ENCODE results near the gene RTL1. TPM values are rescaled to one million over a fixed set of nuclear protein-coding genes. Genes with fewer than 3 reads are reported as not detected.

The RTL1 gene
- total RNA-seq, 2 donors from 2014 or later, result not detected

- no peaks in the 10 kb centered on the region for H3K9me3 ChIP-seq
- H3K4me1 ChIP-seq (ENCODE audit: control insufficient read depth in 1 of 2, low read depth in 2 of 2), result no peaks in the 10 kb centered on the region
- H3K36me3 ChIP-seq, result no peaks in the 10 kb centered on the region
- ATAC-seq (ENCODE audit: insufficient number of reproducible peaks, low FRiP score, low read depth), result no peak
- no peaks in the 10 kb centered on the region for H3K27me3 ChIP-seq (replicated peaks; ENCODE audit: insufficient read depth)
- no peak for DNase-seq (ENCODE audit: low spot score)
- H3K4me3 ChIP-seq, result no peak overlapping the region
- TF ChIP-seq CTCF (IDR thresholded peaks at IDR 0.05), result no peak
- H3K27ac ChIP-seq, result no peak overlapping the region
Observed at GRCh38 chr14:100893228-100893601, 10.3 kb downstream of the RTL1 start.

- H3K27ac ChIP-seq, result no peak overlapping the region
- H3K4me3 ChIP-seq, result no peak overlapping the region
- H3K4me1 ChIP-seq (ENCODE audit: control insufficient read depth in 1 of 2, low read depth in 2 of 2), result no peaks in the 10 kb centered on the region
- H3K27me3 ChIP-seq (replicated peaks; ENCODE audit: insufficient read depth), result no peaks in the 10 kb centered on the region
- no peaks in the 10 kb centered on the region for H3K36me3 ChIP-seq
- no peak for TF ChIP-seq CTCF (IDR thresholded peaks at IDR 0.05)
- no peaks in the 10 kb centered on the region for H3K9me3 ChIP-seq
- DNase-seq (ENCODE audit: low spot score) (no peak), ATAC-seq (ENCODE audit: insufficient number of reproducible peaks, low FRiP score, low read depth) (no peak)
Observed at GRCh38 chr14:100892496-100893227, 10.9 kb downstream of the RTL1 start.

GRCh38 chr14:100891501-100892445 lies 11.7 kb downstream of the RTL1 start:
- Histone ChIP-seq H3K4me3 (no peak overlapping the region), H3K27ac (no peak overlapping the region), H3K9me3 (no peaks in the 10 kb centered on the region), H3K36me3 (no peaks in the 10 kb centered on the region), H3K4me1 (ENCODE audit: control insufficient read depth in 1 of 2, low read depth in 2 of 2) (no peaks in the 10 kb centered on the region), H3K27me3 (replicated peaks; ENCODE audit: insufficient read depth) (no peaks in the 10 kb centered on the region)
- ATAC-seq (ENCODE audit: insufficient number of reproducible peaks, low FRiP score, low read depth) (no peak), DNase-seq (ENCODE audit: low spot score) (no peak)
- TF ChIP-seq CTCF (IDR thresholded peaks at IDR 0.05), result no peak

GRCh38 chr14:100891051-100891450 lies 12.5 kb downstream of the RTL1 start:
- Histone ChIP-seq H3K27me3 (replicated peaks; ENCODE audit: insufficient read depth) (no peaks in the 10 kb centered on the region), H3K27ac (no peak overlapping the region), H3K4me1 (ENCODE audit: control insufficient read depth in 1 of 2, low read depth in 2 of 2) (no peaks in the 10 kb centered on the region), H3K9me3 (no peaks in the 10 kb centered on the region), H3K4me3 (no peak overlapping the region), H3K36me3 (no peaks in the 10 kb centered on the region)
- DNase-seq (ENCODE audit: low spot score) (no peak), ATAC-seq (ENCODE audit: insufficient number of reproducible peaks, low FRiP score, low read depth) (no peak)
- no peak for TF ChIP-seq CTCF (IDR thresholded peaks at IDR 0.05)

Measured in thoracic aorta (tissue), 2 donors.